Smooth muscle cell (in vitro differentiated cells): Measurements from ENCODE around the gene DDC. TPM values are rescaled to one million over a fixed set of nuclear protein-coding genes. Genes with fewer than 3 reads are reported as not detected.

Experiments used
- DNase-seq: peaks from one replicate; lab custom pipeline; 2025; ENCODE audit not compliant: unreplicated experiment; lab: John Stamatoyannopoulos, UW
- H2AFZ ChIP-seq: fragments of 200-600 bp; sonication (generic); 2 replicates; pipeline ENCODE4 v1.6.0; 2016; ENCODE audit warnings: antibody characterized with exemption, low read depth, mild to moderate bottlenecking
- H3F3A ChIP-seq: fragments of 200-600 bp; sonication (generic); 2 replicates; pipeline ENCODE4 v1.6.0; 2017; ENCODE audit warnings: antibody characterized with exemption, low read depth
- H3K27ac ChIP-seq: fragments of 200-600 bp; sonication (generic); 2 replicates; pipeline ENCODE4 v1.5.1; 2016; ENCODE audit warnings: low read depth, mild to moderate bottlenecking
- H3K27me3 ChIP-seq: fragments of 200-600 bp; sonication (generic); 2 replicates; pipeline ENCODE4 v1.6.1; 2016; ENCODE audit warnings: low read depth, mild to moderate bottlenecking
- H3K36me3 ChIP-seq: fragments of 200-600 bp; sonication (generic); 2 replicates; pipeline ENCODE4 v1.5.1; 2016; ENCODE audit warnings: low read depth
- H3K4me1 ChIP-seq: fragments of 200-600 bp; sonication (generic); 2 replicates; pipeline ENCODE4 v1.5.1; 2016; ENCODE audit warnings: low read depth
- H3K4me2 ChIP-seq: fragments of 200-600 bp; sonication (generic); 2 replicates; pipeline ENCODE4 v1.6.0; 2016; ENCODE audit warnings: mild to moderate bottlenecking
- H3K4me3 ChIP-seq: fragments of 200-600 bp; sonication (generic); 2 replicates; pipeline ENCODE4 v1.5.1; 2016; ENCODE audit warnings: mild to moderate bottlenecking
- H3K79me2 ChIP-seq: fragments of 200-600 bp; sonication (generic); 2 replicates; pipeline ENCODE4 v1.6.0; 2016; ENCODE audit warnings: low read depth, mild to moderate bottlenecking
- H3K9ac ChIP-seq: fragments of 200-600 bp; sonication (generic); 2 replicates; pipeline ENCODE4 v1.6.0; 2016; ENCODE audit warnings: low read depth
- H3K9me3 ChIP-seq: fragments of 200-600 bp; sonication (generic); replicated peaks from 2 replicates; pipeline ENCODE4 v1.5.1; 2016; ENCODE audit warnings: low read depth
- H4K20me1 ChIP-seq: fragments of 200-600 bp; sonication (generic); 2 replicates; pipeline ENCODE4 v1.6.0; 2016; ENCODE audit warnings: low read depth
- WGBS: methylation state at CpG from one replicate; pipeline ENCODE4 v1.1.7; 2016; ENCODE audit warnings: low lambda C conversion rate; 5-methylcytosine and 5-hydroxymethylcytosine counted together
- polyA plus RNA-seq: library from polyadenylated mRNA; unstranded; fragments of >200 nt; fragmentation: Nextera tagmentation; extraction: Ambion mirVana; gene quantifications from 2 replicates; pipeline ENCODE4 v1.2.1, GENCODE V29; 2016
- small RNA-seq: library from RNA; depleted of rRNA; stranded (forward); fragments of <200 nt; gene quantifications from one replicate; pipeline ENCODE3, GENCODE V24; 2014
- total RNA-seq: library from RNA; depleted of rRNA; stranded (reverse); fragments of >200 nt; gene quantifications from 2 replicates; pipeline ENCODE4 v1.2.3, GENCODE V29; 2014
- TF ChIP-seq, protein P1 (sequence below): fragments of 200-600 bp; sonication (generic); IDR thresholded peaks from 2 replicates; pipeline ENCODE4 v1.5.1; 2017; ENCODE audit warnings: borderline replicate concordance, mild to moderate bottlenecking, antibody characterized with exemption; ENCODE audit not compliant: insufficient read depth, poor library complexity, severe bottlenecking

The DDC gene
- total and polyA plus RNA-seq, 2 experiments from 2014 or later: not detected

DNA sequence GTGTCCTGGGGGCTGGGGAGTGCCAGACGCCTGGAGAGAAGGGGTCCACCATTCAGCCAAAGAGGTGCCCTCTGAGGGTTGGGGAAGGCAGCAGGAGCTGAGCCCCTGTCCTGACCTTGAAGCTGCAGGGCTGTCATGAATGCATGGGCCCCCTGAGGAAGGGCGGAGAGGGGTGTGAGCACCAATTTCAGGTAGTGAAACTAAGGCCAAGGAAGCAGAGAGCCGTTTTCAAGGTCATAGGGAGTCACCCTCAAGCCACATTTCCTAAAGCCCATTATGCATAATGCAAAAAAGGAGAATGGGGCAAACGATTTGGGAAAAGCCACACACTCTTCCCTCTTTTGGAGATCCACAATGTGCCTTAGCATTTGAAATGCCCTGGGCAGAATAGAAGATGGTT, 152.2 kb downstream of the DDC start:
- Histone ChIP-seq H3K4me1 (no peaks in the 10 kb centered on the region), H3K9me3 (no peaks in the 10 kb centered on the region), H3K27me3 (peaks cover 8% of the 10 kb centered on the region), H2AFZ (no peak overlapping the region), H3K4me3 (no peak overlapping the region), H3K79me2 (no peaks in the 10 kb centered on the region), H4K20me1 (no peaks in the 10 kb centered on the region), H3K9ac (no peak overlapping the region), H3F3A (no peaks in the 10 kb centered on the region), H3K4me2 (no peak overlapping the region), H3K27ac (no peak overlapping the region), H3K36me3 (no peaks in the 10 kb centered on the region)
- TF ChIP-seq, protein P1, sequence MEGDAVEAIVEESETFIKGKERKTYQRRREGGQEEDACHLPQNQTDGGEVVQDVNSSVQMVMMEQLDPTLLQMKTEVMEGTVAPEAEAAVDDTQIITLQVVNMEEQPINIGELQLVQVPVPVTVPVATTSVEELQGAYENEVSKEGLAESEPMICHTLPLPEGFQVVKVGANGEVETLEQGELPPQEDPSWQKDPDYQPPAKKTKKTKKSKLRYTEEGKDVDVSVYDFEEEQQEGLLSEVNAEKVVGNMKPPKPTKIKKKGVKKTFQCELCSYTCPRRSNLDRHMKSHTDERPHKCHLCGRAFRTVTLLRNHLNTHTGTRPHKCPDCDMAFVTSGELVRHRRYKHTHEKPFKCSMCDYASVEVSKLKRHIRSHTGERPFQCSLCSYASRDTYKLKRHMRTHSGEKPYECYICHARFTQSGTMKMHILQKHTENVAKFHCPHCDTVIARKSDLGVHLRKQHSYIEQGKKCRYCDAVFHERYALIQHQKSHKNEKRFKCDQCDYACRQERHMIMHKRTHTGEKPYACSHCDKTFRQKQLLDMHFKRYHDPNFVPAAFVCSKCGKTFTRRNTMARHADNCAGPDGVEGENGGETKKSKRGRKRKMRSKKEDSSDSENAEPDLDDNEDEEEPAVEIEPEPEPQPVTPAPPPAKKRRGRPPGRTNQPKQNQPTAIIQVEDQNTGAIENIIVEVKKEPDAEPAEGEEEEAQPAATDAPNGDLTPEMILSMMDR: no peak
- 83% methylated on average over 4 of the region's 4 CpGs for WGBS
- DNase-seq: no peak

DNA sequence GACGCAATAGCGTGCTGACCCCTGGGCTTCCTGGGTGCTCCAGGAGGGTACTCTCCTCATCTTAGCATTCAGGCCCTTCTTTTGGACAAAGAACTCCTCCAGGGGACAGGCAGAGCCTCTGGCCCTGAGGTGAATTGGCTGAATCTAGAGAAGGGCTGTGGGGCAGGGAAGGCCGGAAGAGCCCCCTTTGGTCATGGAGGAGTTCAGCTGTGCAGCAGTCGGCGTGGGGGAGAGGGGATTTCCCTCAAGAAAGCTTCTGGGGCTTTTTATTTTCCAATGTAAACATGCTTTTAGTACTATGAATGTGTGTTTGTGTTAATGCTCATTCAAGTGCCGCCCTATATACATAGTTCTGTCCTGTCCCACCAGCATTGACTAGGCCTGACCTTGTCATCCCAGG, 153.9 kb downstream of the DDC start:
- Histone ChIP-seq H3K27me3 (peaks cover 24% of the 10 kb centered on the region), H3K4me1 (no peaks in the 10 kb centered on the region), H3F3A (no peaks in the 10 kb centered on the region), H3K36me3 (no peaks in the 10 kb centered on the region), H4K20me1 (no peaks in the 10 kb centered on the region), H3K4me2 (no peak overlapping the region), H3K9ac (no peak overlapping the region), H3K4me3 (no peak overlapping the region), H3K79me2 (no peaks in the 10 kb centered on the region), H2AFZ (no peak overlapping the region), H3K27ac (no peak overlapping the region), H3K9me3 (no peaks in the 10 kb centered on the region)
- DNase-seq: no peak
- TF ChIP-seq, protein P1: no peak
- 90% methylated on average over 6 of the region's 6 CpGs for WGBS

DNA sequence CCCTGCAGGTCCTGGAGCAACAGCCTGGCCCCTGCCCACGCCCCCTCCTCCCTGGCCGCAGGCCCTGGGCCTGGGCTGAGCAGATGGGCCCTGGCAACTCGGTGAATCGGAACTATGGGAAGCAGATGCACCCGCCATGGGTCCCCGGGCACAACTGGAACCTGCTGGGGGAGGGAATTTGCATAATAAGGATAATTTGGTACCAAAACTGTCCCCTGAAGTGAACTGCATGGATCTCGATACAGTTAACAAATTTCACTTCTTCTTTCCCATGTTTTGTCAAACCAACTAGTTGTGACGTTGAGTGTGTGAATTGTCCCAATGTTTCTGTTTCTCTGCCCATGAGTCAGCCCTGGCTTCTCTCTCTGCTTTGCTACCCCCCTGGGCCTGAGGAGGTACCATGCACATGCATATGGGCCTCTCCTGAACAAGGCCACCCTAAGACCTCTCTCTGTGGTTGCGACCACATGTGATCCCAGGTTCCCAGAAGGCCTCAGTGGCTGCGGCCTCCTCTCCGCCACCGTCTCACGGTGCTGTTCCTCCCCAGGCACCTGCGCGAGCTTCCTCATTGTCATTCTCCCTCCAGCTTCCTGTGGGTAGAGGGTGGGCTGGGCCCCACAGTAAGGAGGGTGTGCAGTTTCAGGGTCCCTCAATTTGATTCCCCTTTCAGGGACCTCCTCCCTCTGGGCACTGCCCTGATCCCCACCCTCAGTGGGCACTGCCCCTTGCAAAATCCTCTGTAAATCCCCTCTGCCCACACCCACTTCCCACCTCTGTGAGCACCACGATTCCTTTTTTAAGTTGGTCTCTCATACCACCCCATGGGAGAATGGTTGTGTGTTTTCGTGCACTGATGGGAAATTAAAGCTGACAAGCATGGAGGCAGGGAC, 155.1 kb downstream of the DDC start:
- no peaks in the 10 kb centered on the region for H3F3A ChIP-seq
- no peak for DNase-seq
- TF ChIP-seq, protein P1: no peak
- no peak overlapping the region for H3K9ac ChIP-seq
- H3K4me1 ChIP-seq: no peaks in the 10 kb centered on the region
- no peaks in the 10 kb centered on the region for H4K20me1 ChIP-seq
- peaks cover 24% of the 10 kb centered on the region for H3K27me3 ChIP-seq
- no peaks in the 10 kb centered on the region for H3K9me3 ChIP-seq
- H3K36me3 ChIP-seq: no peaks in the 10 kb centered on the region
- no peak overlapping the region for H3K27ac ChIP-seq
- no peak overlapping the region for H3K4me2 ChIP-seq
- no peak overlapping the region for H2AFZ ChIP-seq
- H3K4me3 ChIP-seq: no peak overlapping the region
- no peaks in the 10 kb centered on the region for H3K79me2 ChIP-seq
- WGBS: 96% methylated on average over 17 of the region's 17 CpGs

Small RNA genes lying within 50 kb of the gene (small RNA-seq; reads per million reads assigned to genes)
- gene RNU6-1091P: not detected

Other genes with a start within 250 kb of the DDC start
- gene FIGNL1, start 115.1 kb downstream of the DDC start, total RNA-seq: 10.8 and 23.7 TPM in 2 replicates
- 6.3 and 7.4 TPM in 2 replicates for gene FIGNL1, start 115.1 kb downstream of the DDC start, polyA plus RNA-seq
- 16.2 and 20.1 TPM in 2 replicates for gene GRB10, start 217.5 kb upstream of the DDC start, total RNA-seq
- gene GRB10, start 217.5 kb upstream of the DDC start, polyA plus RNA-seq: 17.7 and 18.0 TPM in 2 replicates